Retina (tissue), 1 donor: Measurements from ENCODE around the gene FILIP1L.

Experiments
- DNase-seq: peaks from one replicate; pipeline ENCODE4 v3.0.0-alpha.2; 2016

The FILIP1L gene

GRCh38 chr3:100124201-100124761, 10.0 kb upstream of the FILIP1L start:
- peak; percentile 26 for DNase-seq

GRCh38 chr3:100123112-100123511, 8.8 kb upstream of the FILIP1L start:
- DNase-seq, result no peak

- DNase-seq, result no peak
Observed at GRCh38 chr3:100122321-100122720, 8.0 kb upstream of the FILIP1L start.

GRCh38 chr3:100120693-100121092, 6.4 kb upstream of the FILIP1L start:
- no peak for DNase-seq

- no peak for DNase-seq
Observed at GRCh38 chr3:100120012-100120411, 5.7 kb upstream of the FILIP1L start.

GRCh38 chr3:100117093-100117492, 2.8 kb upstream of the FILIP1L start:
- DNase-seq, result no peak

- DNase-seq, result no peak
Observed at GRCh38 chr3:100113723-100114412, 433 bp downstream of the FILIP1L start.

GRCh38 chr3:100111728-100112127, 2.6 kb downstream of the FILIP1L start:
- no peak for DNase-seq

- DNase-seq, result no peak
Observed at GRCh38 chr3:100110162-100110561, 4.1 kb downstream of the FILIP1L start.

- no peak for DNase-seq
Observed at GRCh38 chr3:100108464-100109079, 5.7 kb downstream of the FILIP1L start.

GRCh38 chr3:100107221-100107814, 7.0 kb downstream of the FILIP1L start:
- no peak for DNase-seq

- DNase-seq, result no peak
Observed at GRCh38 chr3:100106531-100107141, 7.7 kb downstream of the FILIP1L start.

GRCh38 chr3:100106094-100106493, 8.2 kb downstream of the FILIP1L start:
- DNase-seq, result no peak

GRCh38 chr3:100105501-100105900, 8.8 kb downstream of the FILIP1L start:
- no peak for DNase-seq

- DNase-seq, result no peak
Observed at GRCh38 chr3:100104817-100105413, 9.4 kb downstream of the FILIP1L start.

GRCh38 chr3:100104442-100104798, 9.9 kb downstream of the FILIP1L start:
- DNase-seq, result no peak

GRCh38 chr3:100103558-100104441, 10.5 kb downstream of the FILIP1L start:
- no peak for DNase-seq

GRCh38 chr3:100102757-100103156, 11.5 kb downstream of the FILIP1L start:
- DNase-seq, result no peak

GRCh38 chr3:100100425-100100824, 13.9 kb downstream of the FILIP1L start:
- DNase-seq, result no peak

GRCh38 chr3:100099621-100100020, 14.7 kb downstream of the FILIP1L start:
- no peak for DNase-seq

- no peak for DNase-seq
Observed at GRCh38 chr3:100098784-100099070, 15.6 kb downstream of the FILIP1L start.
